HL-60/S4 treated with retinoic acid at 250 ng/mL for 4 days and 3 days (cell line): ENCODE data around the gene TMEM222.
"Not testable (repeated sequence)": the region's sequence is repeated elsewhere in the genome, so short reads cannot be mapped to it uniquely, and the experiment has no call there.

Source experiments
- in situ Hi-C: fragments of 300-500 bp; cut with MboI; formaldehyde crosslinking; loops from 2 replicates; pipeline ENCODE4 v1.7.0; 2022; ENCODE audit warnings: low sequenced_read_pairs

The TMEM222 gene

GRCh38 chr1:27374362-27375086, 52.6 kb downstream of the TMEM222 start, which contains the start of gene FCN3:
FCN3 (minus strand) TSS chr1:27374824; CDS start chr1:27374818, 6 bp downstream.
- in situ Hi-C loops: no loop called here

- in situ Hi-C loops: no loop called here
These were observed 56.0 kb downstream of the TMEM222 start for GRCh38 chr1:27377760-27378495.

- in situ Hi-C loops: no loop called here
These were observed 57.7 kb downstream of the TMEM222 start for GRCh38 chr1:27379564-27380122.

- in situ Hi-C loops: no loop called here
These were observed 58.3 kb downstream of the TMEM222 start for GRCh38 chr1:27380224-27380623.

DNA sequence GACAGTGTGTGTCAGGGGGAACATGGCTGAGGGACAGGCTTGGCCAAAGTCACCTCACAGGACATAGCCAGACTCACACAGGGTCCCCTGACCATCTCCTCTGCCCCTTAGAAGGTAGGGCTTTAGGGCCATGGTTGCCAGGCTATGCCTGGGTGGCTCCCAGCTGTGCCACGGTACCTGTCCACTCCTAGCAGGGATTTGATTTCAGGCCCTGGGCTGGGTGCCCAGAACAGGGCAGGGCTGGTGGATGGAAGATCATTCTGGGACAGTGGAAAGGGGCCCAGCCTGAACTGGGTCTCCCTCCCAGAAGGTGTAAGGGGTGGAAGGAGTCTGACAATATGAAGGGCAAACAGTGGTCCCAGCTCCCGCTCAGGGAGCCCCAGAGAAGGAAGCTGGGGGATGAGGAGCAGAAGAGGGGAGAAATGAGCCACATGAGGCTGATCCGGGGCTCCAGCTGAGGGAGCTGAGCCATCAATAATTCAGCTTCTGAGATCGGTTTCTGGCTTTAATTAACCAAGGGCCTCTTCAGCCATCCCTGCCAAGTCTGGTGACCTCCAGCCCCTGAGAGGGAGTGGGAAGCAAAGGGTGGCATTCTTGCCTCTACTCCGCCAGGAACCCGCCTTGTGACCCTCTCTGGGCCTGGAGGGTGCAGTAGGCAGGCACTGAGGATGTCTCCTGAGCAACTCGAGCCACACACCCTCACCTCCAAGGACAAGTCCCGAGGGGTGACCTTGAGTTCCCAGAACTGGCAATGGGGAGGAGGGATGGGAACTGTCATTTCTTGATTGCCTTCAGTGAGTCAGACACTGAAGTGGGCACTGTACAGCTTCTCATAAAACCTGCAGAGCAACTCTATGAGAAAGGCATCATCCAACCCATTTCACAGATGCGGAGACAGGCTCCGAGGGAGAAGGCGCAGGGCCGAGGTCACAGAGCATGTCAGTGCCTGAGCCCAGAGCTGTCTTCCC, 59.1 kb downstream of the TMEM222 start:
- in situ Hi-C loops: no loop called here

GRCh38 chr1:27381969-27382762, 60.2 kb downstream of the TMEM222 start:
- in situ Hi-C loops: no loop called here

GRCh38 chr1:27383039-27383605, 61.2 kb downstream of the TMEM222 start, which contains the start of gene CD164L2:
CD164L2 (minus strand) TSS chr1:27383333; CDS start chr1:27383239, 94 bp downstream.
- in situ Hi-C loops: no loop called here

GRCh38 chr1:27383661-27384060, 61.7 kb downstream of the TMEM222 start:
- in situ Hi-C loops: no loop called here

- in situ Hi-C loops: not testable (repeated sequence)
These were observed 62.8 kb downstream of the TMEM222 start for GRCh38 chr1:27384797-27385196.
